HepG2 (cell line): ENCODE measurements around the gene SEC14L5. TPM values are rescaled to one million over a fixed set of nuclear protein-coding genes. Genes with fewer than 3 reads are reported as not detected.

Experiments
- AHR ChIP-seq: IDR thresholded peaks from 2 replicates; pipeline ENCODE4 v1.6.1; 2018; ENCODE audit warnings: missing genetic modification reagents, missing compliant biosample characterization
- ARNT2 ChIP-seq: sonication (generic); formaldehyde crosslinking; IDR thresholded peaks from 2 replicates; pipeline ENCODE4 v1.8.0; 2022; ENCODE audit warnings: mild to moderate bottlenecking, low read depth, missing genetic modification reagents, moderate library complexity
- ATF7-NPFF ChIP-seq: sonication (generic); formaldehyde crosslinking; IDR thresholded peaks from 2 replicates; pipeline ENCODE4 v1.8.1; 2023; ENCODE audit warnings: mild to moderate bottlenecking, low read depth, missing genetic modification reagents, moderate library complexity
- CHCHD3 ChIP-seq: sonication (generic); formaldehyde crosslinking; IDR thresholded peaks from 2 replicates; pipeline ENCODE4 v1.8.0; 2022; ENCODE audit warnings: mild to moderate bottlenecking, missing genetic modification reagents, moderate library complexity
- EEA1 ChIP-seq: sonication (generic); formaldehyde crosslinking; IDR thresholded peaks from 2 replicates; pipeline ENCODE4 v1.5.1; 2020; ENCODE audit warnings: mild to moderate bottlenecking, missing genetic modification reagents, borderline replicate concordance
- HDAC1 ChIP-seq: sonication (generic); formaldehyde crosslinking; IDR thresholded peaks from 2 replicates; pipeline ENCODE4 v1.5.1; 2020; ENCODE audit warnings: mild to moderate bottlenecking, missing genetic modification reagents
- MAZ ChIP-seq, 2 experiments: sonication (generic) in 1 of 2; formaldehyde crosslinking in 1 of 2; IDR thresholded peaks; 2 replicates each; pipeline versions ENCODE4 v1.5.0 to v1.6.1; 2012 to 2020; ENCODE audit warnings: low read depth in 2 of 2, mild to moderate bottlenecking in 2 of 2, borderline replicate concordance in 1 of 2, improper control_type of control experiment in 1 of 2, low read length in 1 of 2, missing genetic modification reagents in 1 of 2, moderate library complexity in 1 of 2
- RBM22 ChIP-seq: fragments of 200-400 bp; formaldehyde crosslinking; optimal IDR thresholded peaks from 2 replicates; pipeline ENCODE3; 2017; ENCODE audit warnings: mild to moderate bottlenecking, low read length, moderate library complexity
- SOX6 ChIP-seq, 2 experiments: fragments of 450-650 bp in 1 of 2; sonication (generic) in 1 of 2; formaldehyde crosslinking in 1 of 2; IDR thresholded peaks; 2 replicates each; pipeline versions ENCODE4 v1.4.0 to v1.6.1; 2017 to 2020; ENCODE audit warnings: antibody characterized with exemption in 1 of 2, mild to moderate bottlenecking in 1 of 2, missing genetic modification reagents in 1 of 2
- TBL1XR1 ChIP-seq: fragments of 150-350 bp; IDR thresholded peaks from 2 replicates; pipeline ENCODE4 v1.6.1; 2014; ENCODE audit warnings: borderline replicate concordance, low read length; ENCODE audit not compliant: partially characterized antibody
- TCF12 ChIP-seq, 2 experiments: fragments of 450-650 bp in 1 of 2; sonication (generic) in 1 of 2; formaldehyde crosslinking in 1 of 2; IDR thresholded peaks; 2 replicates each; pipeline versions ENCODE4 v1.6.1 to v1.8.0; 2017 to 2022; ENCODE audit warnings: antibody characterized with exemption in 1 of 2, mild to moderate bottlenecking in 1 of 2, missing genetic modification reagents in 1 of 2, moderate library complexity in 1 of 2
- ZC3H13 ChIP-seq: sonication (generic); formaldehyde crosslinking; IDR thresholded peaks from 2 replicates; pipeline ENCODE4 v1.8.1; 2023; ENCODE audit warnings: mild to moderate bottlenecking, missing genetic modification reagents, moderate library complexity
- ZNF329 ChIP-seq: sonication (generic); formaldehyde crosslinking; IDR thresholded peaks from 2 replicates; pipeline ENCODE4 v1.9.0; 2021; ENCODE audit warnings: low read depth, mild to moderate bottlenecking, missing genetic modification reagents
- ZNF333 ChIP-seq: sonication (generic); formaldehyde crosslinking; IDR thresholded peaks from 2 replicates; pipeline ENCODE4 v1.4.0; 2020; ENCODE audit warnings: mild to moderate bottlenecking, missing genetic modification reagents, borderline replicate concordance
- ZNF607 ChIP-seq: sonication (generic); formaldehyde crosslinking; IDR thresholded peaks from 2 replicates; pipeline ENCODE4 v1.5.1; 2020; ENCODE audit warnings: missing genetic modification reagents, mild to moderate bottlenecking, borderline replicate concordance
- ZNF768 ChIP-seq: sonication (generic); formaldehyde crosslinking; IDR thresholded peaks from 2 replicates; pipeline ENCODE4 v1.4.0; 2020; ENCODE audit warnings: missing genetic modification reagents
- ZSCAN31 ChIP-seq: sonication (generic); formaldehyde crosslinking; IDR thresholded peaks from 2 replicates; pipeline ENCODE4 v1.5.0; 2020; ENCODE audit warnings: low read depth, mild to moderate bottlenecking, missing genetic modification reagents
- polyA plus RNA-seq, 8 experiments: library from polyadenylated mRNA; depleted of rRNA in 3 of 8; stranded (reverse) in 7 of 8; unstranded in 1 of 8; fragments of >200 nt; fragmentation: Illumina TruSeq in 4 of 8; extraction: Trizol in 4 of 8; gene quantifications; 2 replicates each; pipeline versions ENCODE4 v1.2.1 to v1.2.3, GENCODE V29; 2011 to 2016; ENCODE audit warnings: low read depth in 4 of 8, missing spikeins in 1 of 8, mixed read lengths in 1 of 8; ENCODE audit not compliant: insufficient read depth in 1 of 8
- total RNA-seq, 5 experiments: library from RNA; depleted of rRNA; stranded (reverse); fragments of >200 nt; fragmentation: Illumina TruSeq; extraction: Trizol; gene quantifications; 2 replicates each; pipeline ENCODE4 v1.2.3, GENCODE V29; 2016; ENCODE audit warnings: low read depth in 1 of 5
- TF ChIP-seq, protein P1 (sequence below): sonication (generic); formaldehyde crosslinking; IDR thresholded peaks from 2 replicates; pipeline ENCODE4 v1.4.0; 2020; ENCODE audit warnings: missing genetic modification reagents
- TF ChIP-seq, protein P2 (sequence below): sonication (generic); formaldehyde crosslinking; IDR thresholded peaks from 2 replicates; pipeline ENCODE4 v1.8.1; 2023; ENCODE audit warnings: mild to moderate bottlenecking, missing genetic modification reagents
- TF ChIP-seq, protein P3 (sequence below): sonication (generic); formaldehyde crosslinking; IDR thresholded peaks from 2 replicates; pipeline ENCODE4 v1.4.0; 2020; ENCODE audit warnings: missing genetic modification reagents
- TF ChIP-seq, protein P4 (sequence below): IDR thresholded peaks from 2 replicates; pipeline ENCODE4 v1.6.1; 2012; ENCODE audit warnings: inconsistent platforms

Gene SEC14L5
- total and polyA plus RNA-seq, 2 of the 13 experiments (the other 11 are each of a cell fraction or from before 2014, with no cell fraction given): 0.40 to 0.42 TPM

DNA sequence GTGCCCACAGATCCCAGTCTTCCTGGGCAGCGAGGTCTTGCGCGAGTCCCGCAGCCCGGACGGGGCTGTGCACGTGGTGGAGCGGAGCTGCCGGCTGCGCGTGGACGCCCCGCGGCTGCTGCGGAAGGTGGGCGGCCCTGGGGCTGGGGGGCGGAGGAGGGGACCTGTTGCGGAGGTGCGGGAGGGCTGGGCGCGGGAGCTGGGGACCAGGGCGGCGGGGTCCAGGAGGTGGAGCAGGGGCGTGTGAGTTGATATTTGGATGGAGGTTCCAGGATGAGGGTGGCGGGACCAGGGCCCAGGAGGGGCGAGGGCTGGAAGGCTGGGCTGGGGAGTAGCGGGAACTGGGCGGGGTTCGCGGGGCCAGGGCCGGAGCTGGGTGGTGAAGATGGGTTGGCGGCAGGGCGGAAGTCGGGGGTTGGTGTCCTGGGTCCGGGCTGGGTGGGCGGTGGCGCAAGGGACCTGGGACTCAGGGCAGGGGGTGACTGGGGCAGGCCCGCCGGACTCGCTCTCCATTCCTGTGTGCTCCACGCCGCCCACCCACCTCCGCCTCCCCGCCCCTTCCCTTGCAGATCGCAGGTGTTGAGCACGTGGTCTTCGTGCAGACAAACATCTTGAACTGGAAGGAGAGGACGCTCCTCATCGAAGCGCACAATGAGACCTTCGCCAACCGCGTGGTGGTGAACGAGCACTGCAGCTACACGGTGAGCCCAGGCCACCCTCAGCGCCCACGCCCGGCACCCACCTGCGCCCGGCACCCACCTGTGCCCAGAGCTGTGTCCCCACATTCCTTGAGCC lies 29.6 kb downstream of the SEC14L5 start (continued):
- TF ChIP-seq, protein P1, sequence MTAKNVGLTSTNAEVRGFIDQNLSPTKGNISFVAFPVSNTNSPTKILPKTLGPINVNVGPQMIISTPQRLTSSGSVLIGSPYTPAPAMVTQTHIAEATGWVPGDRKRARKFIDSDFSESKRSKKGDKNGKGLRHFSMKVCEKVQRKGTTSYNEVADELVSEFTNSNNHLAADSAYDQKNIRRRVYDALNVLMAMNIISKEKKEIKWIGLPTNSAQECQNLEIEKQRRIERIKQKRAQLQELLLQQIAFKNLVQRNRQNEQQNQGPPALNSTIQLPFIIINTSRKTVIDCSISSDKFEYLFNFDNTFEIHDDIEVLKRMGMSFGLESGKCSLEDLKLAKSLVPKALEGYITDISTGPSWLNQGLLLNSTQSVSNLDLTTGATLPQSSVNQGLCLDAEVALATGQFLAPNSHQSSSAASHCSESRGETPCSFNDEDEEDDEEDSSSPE (CRISPR knock-in tag): no peak
- no peak for TF ChIP-seq ZNF333
- TF ChIP-seq CHCHD3: peak; percentile 19; the same call in 1 of the 2 replicates
- TF ChIP-seq ZNF768 (CRISPR knock-in tag): peak; percentile 2; the same call in 1 of the 2 replicates
- no peak for TF ChIP-seq TBL1XR1
- TF ChIP-seq, protein P2, sequence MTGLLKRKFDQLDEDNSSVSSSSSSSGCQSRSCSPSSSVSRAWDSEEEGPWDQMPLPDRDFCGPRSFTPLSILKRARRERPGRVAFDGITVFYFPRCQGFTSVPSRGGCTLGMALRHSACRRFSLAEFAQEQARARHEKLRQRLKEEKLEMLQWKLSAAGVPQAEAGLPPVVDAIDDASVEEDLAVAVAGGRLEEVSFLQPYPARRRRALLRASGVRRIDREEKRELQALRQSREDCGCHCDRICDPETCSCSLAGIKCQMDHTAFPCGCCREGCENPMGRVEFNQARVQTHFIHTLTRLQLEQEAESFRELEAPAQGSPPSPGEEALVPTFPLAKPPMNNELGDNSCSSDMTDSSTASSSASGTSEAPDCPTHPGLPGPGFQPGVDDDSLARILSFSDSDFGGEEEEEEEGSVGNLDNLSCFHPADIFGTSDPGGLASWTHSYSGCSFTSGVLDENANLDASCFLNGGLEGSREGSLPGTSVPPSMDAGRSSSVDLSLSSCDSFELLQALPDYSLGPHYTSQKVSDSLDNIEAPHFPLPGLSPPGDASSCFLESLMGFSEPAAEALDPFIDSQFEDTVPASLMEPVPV: peak; percentile 46; the same call in 1 of the 2 replicates
- TF ChIP-seq, protein P3, sequence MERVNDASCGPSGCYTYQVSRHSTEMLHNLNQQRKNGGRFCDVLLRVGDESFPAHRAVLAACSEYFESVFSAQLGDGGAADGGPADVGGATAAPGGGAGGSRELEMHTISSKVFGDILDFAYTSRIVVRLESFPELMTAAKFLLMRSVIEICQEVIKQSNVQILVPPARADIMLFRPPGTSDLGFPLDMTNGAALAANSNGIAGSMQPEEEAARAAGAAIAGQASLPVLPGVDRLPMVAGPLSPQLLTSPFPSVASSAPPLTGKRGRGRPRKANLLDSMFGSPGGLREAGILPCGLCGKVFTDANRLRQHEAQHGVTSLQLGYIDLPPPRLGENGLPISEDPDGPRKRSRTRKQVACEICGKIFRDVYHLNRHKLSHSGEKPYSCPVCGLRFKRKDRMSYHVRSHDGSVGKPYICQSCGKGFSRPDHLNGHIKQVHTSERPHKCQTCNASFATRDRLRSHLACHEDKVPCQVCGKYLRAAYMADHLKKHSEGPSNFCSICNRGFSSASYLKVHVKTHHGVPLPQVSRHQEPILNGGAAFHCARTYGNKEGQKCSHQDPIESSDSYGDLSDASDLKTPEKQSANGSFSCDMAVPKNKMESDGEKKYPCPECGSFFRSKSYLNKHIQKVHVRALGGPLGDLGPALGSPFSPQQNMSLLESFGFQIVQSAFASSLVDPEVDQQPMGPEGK (CRISPR knock-in tag): peak; percentile 10; the same call in 1 of the 2 replicates
- 0 out of 2 replicates have a peak, but pooled peaks have one; percentile 40 for TF ChIP-seq ARNT2 (CRISPR knock-in tag)
- TF ChIP-seq ATF7-NPFF (CRISPR knock-in tag): peak; percentile 56; the same call in 1 of the 2 replicates
- TF ChIP-seq, protein P4, sequence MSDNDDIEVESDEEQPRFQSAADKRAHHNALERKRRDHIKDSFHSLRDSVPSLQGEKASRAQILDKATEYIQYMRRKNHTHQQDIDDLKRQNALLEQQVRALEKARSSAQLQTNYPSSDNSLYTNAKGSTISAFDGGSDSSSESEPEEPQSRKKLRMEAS: peak; percentile 61
- TF ChIP-seq TCF12 (IDR thresholded peaks at IDR 0.05): no peak
- TF ChIP-seq TCF12 (CRISPR knock-in tag; IDR thresholded peaks at IDR 0.05): 0 out of 2 replicates have a peak, but pooled peaks have one; percentile 20
- no peak for TF ChIP-seq EEA1 (CRISPR knock-in tag)
- TF ChIP-seq HDAC1 (CRISPR knock-in tag): peak; percentile 39; the same call in 1 of the 2 replicates
- TF ChIP-seq ZNF607: 0 out of 2 replicates have a peak, but pooled peaks have one; percentile 8
- no peak for TF ChIP-seq MAZ (IDR thresholded peaks at IDR 0.05; ENCODE audit: borderline replicate concordance, low read depth, low read length)
- TF ChIP-seq MAZ (CRISPR knock-in tag; IDR thresholded peaks at IDR 0.05; ENCODE audit: low read depth): 0 out of 2 replicates have a peak, but pooled peaks have one; percentile 58
- no peak for TF ChIP-seq RBM22
- TF ChIP-seq ZC3H13 (CRISPR knock-in tag): peak; percentile 47; the same call in 1 of the 2 replicates
- peak; percentile 42; the same call in 1 of the 2 replicates for TF ChIP-seq AHR
- TF ChIP-seq SOX6 (IDR thresholded peaks at IDR 0.05): no peak
- 0 out of 2 replicates have a peak, but pooled peaks have one; percentile 3 for TF ChIP-seq SOX6 (CRISPR knock-in tag; IDR thresholded peaks at IDR 0.05)
- TF ChIP-seq ZNF329 (CRISPR knock-in tag): 0 out of 2 replicates have a peak, but pooled peaks have one; percentile 25
- 0 out of 2 replicates have a peak, but pooled peaks have one; percentile 16 for TF ChIP-seq ZSCAN31 (CRISPR knock-in tag)
